Measurements from ENCODE around the gene TRIM60. TPM values are rescaled to one million over a fixed set of nuclear protein-coding genes. Genes with fewer than 3 reads are reported as not detected.
"Not testable (repeated sequence)": the region's sequence is repeated elsewhere in the genome, so short reads cannot be mapped to it uniquely, and the experiment has no call there.

Gene TRIM60
- total and polyA plus RNA-seq, 2 of the 4 experiments (the other 2 are of a cell fraction) = not detected

DNA sequence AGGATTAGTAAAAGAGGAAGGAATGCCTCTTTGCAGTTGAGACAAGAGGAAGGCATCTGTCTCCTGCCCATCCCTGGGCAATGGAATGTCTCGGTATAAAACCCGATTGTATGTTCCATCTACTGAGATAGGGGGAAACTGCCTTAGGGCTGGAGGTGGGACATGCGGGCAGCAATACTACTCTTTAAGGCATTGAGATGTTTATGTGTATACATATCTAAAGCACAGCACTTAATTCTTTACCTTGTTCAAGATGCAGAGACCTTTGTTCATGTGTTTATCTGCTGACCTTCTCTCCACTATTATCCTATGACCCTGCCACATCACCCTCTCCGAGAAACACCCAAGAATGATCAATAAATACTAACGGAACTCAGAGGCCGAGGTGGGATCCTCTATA is 35.7 kb upstream of the TRIM60 start:
- H4K91ac ChIP-seq (ENCODE audit: insufficient read depth, low read depth, low read length); H3K36me3 ChIP-seq (ENCODE audit: control insufficient read depth, insufficient read depth, low read length); ATAC-seq (ENCODE audit: low read depth); H3K4me3 ChIP-seq (ENCODE audit: insufficient read depth, low read depth, low read length); H2AFZ ChIP-seq (replicated peaks; ENCODE audit: low read length, poor library complexity); H3K79me1 ChIP-seq (ENCODE audit: low read depth in 1 of 2, low read length in 2 of 2); H4K20me1 ChIP-seq (ENCODE audit: insufficient read depth, low read length); H3K27me3 ChIP-seq (ENCODE audit: control insufficient read depth, insufficient read depth, low read length); DNase-seq; H4K5ac ChIP-seq (ENCODE audit: low read depth, low read length); H2BK20ac ChIP-seq (ENCODE audit: low read depth, low read length); H3K9me3 ChIP-seq (ENCODE audit: control insufficient read depth, insufficient read depth, low read length); H3K4ac ChIP-seq (ENCODE audit: low read depth, low read length); H2BK5ac ChIP-seq (ENCODE audit: low read depth, low read length, poor library complexity, severe bottlenecking); H2AK9ac ChIP-seq (replicated peaks; ENCODE audit: low read depth, low read length, poor library complexity); BruUV-seq (replicated peaks); intact Hi-C loops (cut with micrococcal nuclease); H2AK5ac ChIP-seq (ENCODE audit: low read depth, low read length); H3K27ac ChIP-seq (ENCODE audit: insufficient read depth, low read length); POLR2A ChIA-PET (ENCODE audit: unreplicated experiment); H2BK120ac ChIP-seq (ENCODE audit: low read depth, low read length); H3K56ac ChIP-seq (ENCODE audit: extremely low read depth, insufficient read depth, low read length); H3K18ac ChIP-seq (ENCODE audit: low read depth, low read length); dilution Hi-C loops (cut with HindIII; ENCODE audit: low sequenced_read_pairs, unreplicated experiment); H2BK15ac ChIP-seq (ENCODE audit: low read depth, low read length); CTCF ChIA-PET; H3K4me1 ChIP-seq (ENCODE audit: control insufficient read depth, insufficient read depth, low read length); H3K14ac ChIP-seq (replicated peaks; ENCODE audit: low read depth, low read length); H3K4me2 ChIP-seq (ENCODE audit: low read depth, low read length); H4K8ac ChIP-seq (ENCODE audit: low read depth in 2 of 2, low read length in 2 of 2); H3K9ac ChIP-seq (ENCODE audit: low read depth, low read length); in situ Hi-C loops (cut with MboI; ENCODE audit: low sequenced_read_pairs); H3K23ac ChIP-seq (ENCODE audit: low read depth, low read length); H3K9me1 ChIP-seq (ENCODE audit: insufficient read depth, low read length): not testable (repeated sequence)
- WGBS, 2 experiments (ENCODE audit: extremely low coverage in 2 of 2, insufficient read length in 1 of 2) = no CpG with 5 or more reads among the region's 6 CpGs
